Ectodermal cell (in vitro differentiated cells): ENCODE measurements around the gene NDUFB7.
"Not testable (repeated sequence)": the region's sequence is repeated elsewhere in the genome, so short reads cannot be mapped to it uniquely, and the experiment has no call there.

ENCODE experiments used
- H3K27ac ChIP-seq: 2 replicates; pipeline ENCODE4 v1.7.0; 2013; ENCODE audit warnings: mild to moderate bottlenecking, low read depth, low read length; ENCODE audit not compliant: insufficient read depth, poor library complexity, severe bottlenecking
- H3K27me3 ChIP-seq: 2 replicates; pipeline ENCODE4 v1.7.0; 2013; ENCODE audit warnings: mild to moderate bottlenecking, low read length; ENCODE audit not compliant: insufficient read depth, control insufficient read depth, poor library complexity, severe bottlenecking
- H3K36me3 ChIP-seq: one replicate; pipeline ENCODE4 v1.7.0; 2013; ENCODE audit warnings: low read length; ENCODE audit not compliant: control insufficient read depth, insufficient read depth
- H3K4me1 ChIP-seq: one replicate; pipeline ENCODE4 v1.7.0; 2013; ENCODE audit warnings: low read length; ENCODE audit not compliant: control insufficient read depth, insufficient read depth
- H3K4me3 ChIP-seq: 2 replicates; pipeline ENCODE4 v1.7.0; 2013; ENCODE audit warnings: low read depth, low read length, control low read depth; ENCODE audit not compliant: insufficient read depth
- H3K9me3 ChIP-seq: 2 replicates; pipeline ENCODE4 v1.7.0; 2013; ENCODE audit warnings: mild to moderate bottlenecking, low read length, moderate library complexity; ENCODE audit not compliant: control insufficient read depth
- WGBS, 2 experiments: methylation state at CpG; one replicate each; pipeline ENCODE4 v1.1.7; 2013; ENCODE audit warnings: missing lambda C conversion rate in 2 of 2; 5-methylcytosine and 5-hydroxymethylcytosine counted together

NDUFB7 gene

GRCh38 chr19:14554382-14554812 lies 17.5 kb downstream of the NDUFB7 start:
- Histone ChIP-seq H3K27me3 (no peaks in the 10 kb centered on the region), H3K36me3 (no peaks in the 10 kb centered on the region), H3K4me1 (peaks cover 12% of the 10 kb centered on the region), H3K9me3 (no peaks in the 10 kb centered on the region), H3K4me3 (no peak overlapping the region), H3K27ac (no peak overlapping the region)
- WGBS, 2 experiments = 73 to 76% methylated on average over 6 of the region's 6 CpGs

- H3K27ac ChIP-seq = no peak overlapping the region
- 85 to 86% methylated on average over 9 of the region's 9 CpGs for WGBS, 2 experiments
- H3K4me3 ChIP-seq = no peak overlapping the region
- H3K27me3 ChIP-seq = no peaks in the 10 kb centered on the region
- H3K36me3 ChIP-seq = peaks cover 1% of the 10 kb centered on the region
- H3K9me3 ChIP-seq = no peaks in the 10 kb centered on the region
- peaks cover 8% of the 10 kb centered on the region for H3K4me1 ChIP-seq
These were observed 18.0 kb downstream of the NDUFB7 start for GRCh38 chr19:14553939-14554243.

- Histone ChIP-seq H3K9me3 (no peaks in the 10 kb centered on the region), H3K27ac (no peak overlapping the region), H3K36me3 (peaks cover 7% of the 10 kb centered on the region), H3K4me3 (no peak overlapping the region), H3K27me3 (no peaks in the 10 kb centered on the region), H3K4me1 (peaks cover 2% of the 10 kb centered on the region)
- WGBS, 2 experiments = 96% methylated on average over 35 of the region's 35 CpGs
These were observed 18.6 kb downstream of the NDUFB7 start for GRCh38 chr19:14553042-14553938.

- not testable (repeated sequence) for H3K4me1 ChIP-seq, H3K27ac ChIP-seq
- WGBS, 2 experiments = 94% methylated on average over 8 of the region's 8 CpGs
These were observed 19.9 kb downstream of the NDUFB7 start for GRCh38 chr19:14552006-14552360.

GRCh38 chr19:14551134-14552005 lies 20.5 kb downstream of the NDUFB7 start:
- WGBS, 2 experiments = 72 to 75% methylated on average over 11 of the region's 12 CpGs
- not testable (repeated sequence) for H3K4me1 ChIP-seq, H3K9me3 ChIP-seq, H3K27ac ChIP-seq, H3K4me3 ChIP-seq, H3K27me3 ChIP-seq
- H3K36me3 ChIP-seq = peaks cover 11% of the 10 kb centered on the region

More at GRCh38 chr19:14552006-14552360, 19.9 kb downstream of the NDUFB7 start:
- H3K4me3 ChIP-seq, H3K9me3 ChIP-seq, H3K27me3 ChIP-seq: not testable (repeated sequence)
- peaks cover 11% of the 10 kb centered on the region for H3K36me3 ChIP-seq

GRCh38 chr19:14550201-14550754 lies 21.6 kb downstream of the NDUFB7 start:
- no peak overlapping the region for H3K27ac ChIP-seq
- 92 to 95% methylated on average over 15 of the region's 15 CpGs for WGBS, 2 experiments
- H3K27me3 ChIP-seq = no peaks in the 10 kb centered on the region
- H3K4me1 ChIP-seq = no peaks in the 10 kb centered on the region
- H3K9me3 ChIP-seq = no peaks in the 10 kb centered on the region
- H3K4me3 ChIP-seq = no peak overlapping the region
- peaks cover 11% of the 10 kb centered on the region for H3K36me3 ChIP-seq

GRCh38 chr19:14545716-14546082 lies 26.2 kb downstream of the NDUFB7 start:
- 90 to 93% methylated on average over 9 of the region's 9 CpGs for WGBS, 2 experiments
- Histone ChIP-seq H3K27me3 (no peaks in the 10 kb centered on the region), H3K27ac (no peak overlapping the region)

GRCh38 chr19:14544977-14545715 lies 26.7 kb downstream of the NDUFB7 start:
- Histone ChIP-seq H3K36me3 (peaks cover 11% of the 10 kb centered on the region), H3K9me3 (no peaks in the 10 kb centered on the region), H3K4me1 (peaks cover 4% of the 10 kb centered on the region), H3K27ac (no peak overlapping the region), H3K27me3 (no peaks in the 10 kb centered on the region), H3K4me3 (no peak overlapping the region)
- 96 to 97% methylated on average over 21 of the region's 21 CpGs for WGBS, 2 experiments

More at GRCh38 chr19:14545716-14546082, 26.2 kb downstream of the NDUFB7 start:
- Histone ChIP-seq H3K36me3 (peaks cover 11% of the 10 kb centered on the region), H3K4me1 (peaks cover 4% of the 10 kb centered on the region), H3K4me3 (no peak overlapping the region), H3K9me3 (no peaks in the 10 kb centered on the region)

GRCh38 chr19:14544047-14544446 lies 27.8 kb downstream of the NDUFB7 start:
- WGBS, 2 experiments = 91 to 95% methylated on average over 5 of the region's 5 CpGs
- H3K36me3 ChIP-seq = peaks cover 11% of the 10 kb centered on the region

More at GRCh38 chr19:14544047-14544446, 27.8 kb downstream of the NDUFB7 start:
- Histone ChIP-seq H3K27me3 (no peaks in the 10 kb centered on the region), H3K27ac (no peak overlapping the region), H3K4me1 (peaks cover 4% of the 10 kb centered on the region), H3K4me3 (no peak overlapping the region), H3K9me3 (no peaks in the 10 kb centered on the region)
